Stimulated activated naive CD8-positive, alpha-beta T cell treated with anti-CD3 and anti-CD28 coated beads, Interleukin-15, Interleukin-2, amounts not matched to agents 100 ng/mL and 50 ng/mL, for 24 hours (primary cell): ENCODE measurements around the gene KRT74.
"Not testable (repeated sequence)": the region's sequence is repeated elsewhere in the genome, so short reads cannot be mapped to it uniquely, and the experiment has no call there.

Experiments used
- H3K27ac Mint-ChIP-seq: one replicate; pipeline ENCODE4 v1.8.0; 2021; ENCODE audit warnings: mild to moderate bottlenecking, mixed read lengths
- H3K27me3 Mint-ChIP-seq: one replicate; pipeline ENCODE4 v1.8.0; 2021; ENCODE audit warnings: mixed read lengths
- H3K36me3 Mint-ChIP-seq: one replicate; pipeline ENCODE4 v1.8.0; 2021; ENCODE audit warnings: low read depth, mixed read lengths
- H3K4me1 Mint-ChIP-seq: one replicate; pipeline ENCODE4 v1.8.0; 2021; ENCODE audit warnings: low read depth, mixed read lengths
- H3K4me3 Mint-ChIP-seq: one replicate; pipeline ENCODE4 v1.8.0; 2021; ENCODE audit warnings: mild to moderate bottlenecking, mixed read lengths
- H3K9me3 Mint-ChIP-seq: one replicate; pipeline ENCODE4 v1.8.0; 2021; ENCODE audit warnings: mixed read lengths

The KRT74 gene

GRCh38 chr12:52608161-52608560, 34.5 kb upstream of the KRT74 start:
- peaks cover 91% of the 10 kb centered on the region for H3K4me1 Mint-ChIP-seq
- H3K27ac Mint-ChIP-seq, result no peak overlapping the region
- no peak overlapping the region for H3K4me3 Mint-ChIP-seq
- no peaks in the 10 kb centered on the region for H3K27me3 Mint-ChIP-seq
- no peaks in the 10 kb centered on the region for H3K36me3 Mint-ChIP-seq
- H3K9me3 Mint-ChIP-seq, result no peaks in the 10 kb centered on the region

GRCh38 chr12:52607314-52607713, 33.7 kb upstream of the KRT74 start:
- H3K27me3 Mint-ChIP-seq, result no peaks in the 10 kb centered on the region
- H3K9me3 Mint-ChIP-seq, result no peaks in the 10 kb centered on the region
- peaks cover 91% of the 10 kb centered on the region for H3K4me1 Mint-ChIP-seq
- H3K27ac Mint-ChIP-seq, result no peak overlapping the region
- H3K4me3 Mint-ChIP-seq, result no peak overlapping the region
- no peaks in the 10 kb centered on the region for H3K36me3 Mint-ChIP-seq

GRCh38 chr12:52606581-52607218, 33.1 kb upstream of the KRT74 start:
- H3K4me3 Mint-ChIP-seq, result no peak overlapping the region
- no peaks in the 10 kb centered on the region for H3K27me3 Mint-ChIP-seq
- H3K9me3 Mint-ChIP-seq, result no peaks in the 10 kb centered on the region
- H3K27ac Mint-ChIP-seq, result no peak overlapping the region
- H3K4me1 Mint-ChIP-seq, result peaks cover 90% of the 10 kb centered on the region
- H3K36me3 Mint-ChIP-seq, result no peaks in the 10 kb centered on the region

- H3K36me3 Mint-ChIP-seq, result no peaks in the 10 kb centered on the region
- H3K9me3 Mint-ChIP-seq, result no peaks in the 10 kb centered on the region
- H3K4me3 Mint-ChIP-seq, result no peak overlapping the region
- H3K4me1 Mint-ChIP-seq, result peaks cover 85% of the 10 kb centered on the region
- H3K27ac Mint-ChIP-seq, result no peak overlapping the region
- H3K27me3 Mint-ChIP-seq, result no peaks in the 10 kb centered on the region
Measured at GRCh38 chr12:52606096-52606495, 32.5 kb upstream of the KRT74 start.

- Mint-ChIP-seq H3K27ac (no peak overlapping the region), H3K36me3 (no peaks in the 10 kb centered on the region), H3K27me3 (no peaks in the 10 kb centered on the region), H3K4me3 (no peak overlapping the region), H3K9me3 (no peaks in the 10 kb centered on the region), H3K4me1 (peaks cover 79% of the 10 kb centered on the region)
Measured at GRCh38 chr12:52605542-52605941, 31.9 kb upstream of the KRT74 start.

GRCh38 chr12:52604859-52605258, 31.2 kb upstream of the KRT74 start:
- Mint-ChIP-seq H3K27ac (no peak overlapping the region), H3K4me3 (no peak overlapping the region), H3K9me3 (no peaks in the 10 kb centered on the region), H3K27me3 (no peaks in the 10 kb centered on the region), H3K36me3 (no peaks in the 10 kb centered on the region), H3K4me1 (peaks cover 74% of the 10 kb centered on the region)

- Mint-ChIP-seq H3K4me1 (peaks cover 60% of the 10 kb centered on the region), H3K27ac (no peak overlapping the region), H3K4me3 (no peak overlapping the region), H3K9me3 (no peaks in the 10 kb centered on the region), H3K36me3 (no peaks in the 10 kb centered on the region), H3K27me3 (no peaks in the 10 kb centered on the region)
Measured at GRCh38 chr12:52603314-52603713, 29.7 kb upstream of the KRT74 start.

GRCh38 chr12:52602552-52602951, 28.9 kb upstream of the KRT74 start:
- Mint-ChIP-seq H3K4me3 (no peak overlapping the region), H3K9me3 (no peaks in the 10 kb centered on the region), H3K27me3 (no peaks in the 10 kb centered on the region), H3K27ac (no peak overlapping the region), H3K4me1 (peaks cover 52% of the 10 kb centered on the region), H3K36me3 (no peaks in the 10 kb centered on the region)

GRCh38 chr12:52601671-52602070, 28.0 kb upstream of the KRT74 start:
- Mint-ChIP-seq H3K9me3 (no peaks in the 10 kb centered on the region), H3K27ac (no peak overlapping the region), H3K4me3 (no peak overlapping the region), H3K36me3 (no peaks in the 10 kb centered on the region), H3K4me1 (peaks cover 43% of the 10 kb centered on the region), H3K27me3 (no peaks in the 10 kb centered on the region)

- no peaks in the 10 kb centered on the region for H3K27me3 Mint-ChIP-seq
- H3K9me3 Mint-ChIP-seq, result no peaks in the 10 kb centered on the region
- H3K27ac Mint-ChIP-seq, result no peak within 1 kb of the TSS
- H3K36me3 Mint-ChIP-seq, result no peaks in the 10 kb centered on the region
- H3K4me1 Mint-ChIP-seq, result peaks cover 42% of the 10 kb centered on the region
- H3K4me3 Mint-ChIP-seq, result no peak within 1 kb of the TSS
Measured at GRCh38 chr12:52600941-52601481, 27.4 kb upstream of the KRT74 start, which contains the start of gene KRT72. TSS of gene KRT72 (minus strand) at chr12:52601463. CDS start at chr12:52601452, 11 bp downstream.

- H3K27ac Mint-ChIP-seq, result no peak overlapping the region
- H3K36me3 Mint-ChIP-seq, result no peaks in the 10 kb centered on the region
- no peaks in the 10 kb centered on the region for H3K9me3 Mint-ChIP-seq
- H3K4me1 Mint-ChIP-seq, result peaks cover 36% of the 10 kb centered on the region
- H3K4me3 Mint-ChIP-seq, result no peak overlapping the region
- H3K27me3 Mint-ChIP-seq, result no peaks in the 10 kb centered on the region
Measured at GRCh38 chr12:52600475-52600874, 26.8 kb upstream of the KRT74 start.

- Mint-ChIP-seq H3K9me3 (no peaks in the 10 kb centered on the region), H3K4me3 (no peak overlapping the region), H3K27me3 (no peaks in the 10 kb centered on the region), H3K36me3 (no peaks in the 10 kb centered on the region), H3K27ac (no peak overlapping the region), H3K4me1 (peaks cover 32% of the 10 kb centered on the region)
Measured at GRCh38 chr12:52600071-52600470, 26.4 kb upstream of the KRT74 start.

GRCh38 chr12:52598966-52599365, 25.3 kb upstream of the KRT74 start:
- Mint-ChIP-seq H3K27me3 (no peaks in the 10 kb centered on the region), H3K36me3 (no peaks in the 10 kb centered on the region), H3K4me3 (no peak overlapping the region), H3K9me3 (no peaks in the 10 kb centered on the region), H3K4me1 (peaks cover 21% of the 10 kb centered on the region), H3K27ac (no peak overlapping the region)

- H3K27ac Mint-ChIP-seq, H3K27me3 Mint-ChIP-seq, H3K4me1 Mint-ChIP-seq, H3K4me3 Mint-ChIP-seq, H3K9me3 Mint-ChIP-seq, H3K36me3 Mint-ChIP-seq: not testable (repeated sequence)
Measured at GRCh38 chr12:52594237-52594636, 20.6 kb upstream of the KRT74 start.

- Mint-ChIP-seq H3K36me3 (no peaks in the 10 kb centered on the region), H3K9me3 (no peaks in the 10 kb centered on the region), H3K4me3 (no peak overlapping the region), H3K27me3 (no peaks in the 10 kb centered on the region), H3K4me1 (peaks cover 9% of the 10 kb centered on the region), H3K27ac (no peak overlapping the region)
Measured at GRCh38 chr12:52591521-52591920, 17.9 kb upstream of the KRT74 start.

GRCh38 chr12:52590021-52590420, 16.4 kb upstream of the KRT74 start:
- Mint-ChIP-seq H3K4me3 (no peak overlapping the region), H3K27me3 (no peaks in the 10 kb centered on the region), H3K4me1 (peaks cover 24% of the 10 kb centered on the region), H3K9me3 (no peaks in the 10 kb centered on the region), H3K27ac (no peak overlapping the region), H3K36me3 (no peaks in the 10 kb centered on the region)
